ENCODE results near the gene BMPR1B.

The BMPR1B gene

GRCh38 chr4:94976371-94977011 lies 218.7 kb downstream of the BMPR1B start:
- no peak for TF ChIP-seq CTCF (IDR thresholded peaks at IDR 0.05; ENCODE audit: extremely low read depth, missing control alignments)
- DNase-seq (ENCODE audit: low spot score) = no peak

- no peak for DNase-seq (ENCODE audit: low spot score)
- no peak for TF ChIP-seq CTCF (IDR thresholded peaks at IDR 0.05; ENCODE audit: extremely low read depth, missing control alignments)
Measured at GRCh38 chr4:94978904-94979303, 221.1 kb downstream of the BMPR1B start.

- no peak for DNase-seq (ENCODE audit: low spot score)
- no peak for TF ChIP-seq CTCF (IDR thresholded peaks at IDR 0.05; ENCODE audit: extremely low read depth, missing control alignments)
Measured at GRCh38 chr4:94979621-94980020, 221.9 kb downstream of the BMPR1B start.

- TF ChIP-seq CTCF (IDR thresholded peaks at IDR 0.05; ENCODE audit: extremely low read depth, missing control alignments) = no peak
- no peak for DNase-seq (ENCODE audit: low spot score)
Measured at GRCh38 chr4:94995684-94996394, 238.1 kb downstream of the BMPR1B start.

GRCh38 chr4:95000076-95000648 lies 242.4 kb downstream of the BMPR1B start:
- DNase-seq (ENCODE audit: low spot score) = no peak
- TF ChIP-seq CTCF (IDR thresholded peaks at IDR 0.05; ENCODE audit: extremely low read depth, missing control alignments) = no peak

- DNase-seq (ENCODE audit: low spot score) = no peak
Measured at GRCh38 chr4:95004912-95005311, 247.2 kb downstream of the BMPR1B start.

More at GRCh38 chr4:95004912-95005311, 247.2 kb downstream of the BMPR1B start:
- TF ChIP-seq CTCF (IDR thresholded peaks at IDR 0.05; ENCODE audit: extremely low read depth, missing control alignments) = no peak
